HG02759 (cell line): ENCODE data around the gene WASF3.
A peak's percentile ranks its signal among the peaks of the same experiment; 100 is the strongest.

Source experiments
- ATAC-seq: cut with Tn5 transposase; IDR thresholded peaks from one replicate; pipeline ENCODE4 v1.9.1; 2021; ENCODE audit warnings: mild to moderate bottlenecking, moderate library complexity; ENCODE audit not compliant: unreplicated experiment

WASF3 gene, protein sequence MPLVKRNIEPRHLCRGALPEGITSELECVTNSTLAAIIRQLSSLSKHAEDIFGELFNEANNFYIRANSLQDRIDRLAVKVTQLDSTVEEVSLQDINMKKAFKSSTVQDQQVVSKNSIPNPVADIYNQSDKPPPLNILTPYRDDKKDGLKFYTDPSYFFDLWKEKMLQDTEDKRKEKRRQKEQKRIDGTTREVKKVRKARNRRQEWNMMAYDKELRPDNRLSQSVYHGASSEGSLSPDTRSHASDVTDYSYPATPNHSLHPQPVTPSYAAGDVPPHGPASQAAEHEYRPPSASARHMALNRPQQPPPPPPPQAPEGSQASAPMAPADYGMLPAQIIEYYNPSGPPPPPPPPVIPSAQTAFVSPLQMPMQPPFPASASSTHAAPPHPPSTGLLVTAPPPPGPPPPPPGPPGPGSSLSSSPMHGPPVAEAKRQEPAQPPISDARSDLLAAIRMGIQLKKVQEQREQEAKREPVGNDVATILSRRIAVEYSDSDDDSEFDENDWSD

DNA sequence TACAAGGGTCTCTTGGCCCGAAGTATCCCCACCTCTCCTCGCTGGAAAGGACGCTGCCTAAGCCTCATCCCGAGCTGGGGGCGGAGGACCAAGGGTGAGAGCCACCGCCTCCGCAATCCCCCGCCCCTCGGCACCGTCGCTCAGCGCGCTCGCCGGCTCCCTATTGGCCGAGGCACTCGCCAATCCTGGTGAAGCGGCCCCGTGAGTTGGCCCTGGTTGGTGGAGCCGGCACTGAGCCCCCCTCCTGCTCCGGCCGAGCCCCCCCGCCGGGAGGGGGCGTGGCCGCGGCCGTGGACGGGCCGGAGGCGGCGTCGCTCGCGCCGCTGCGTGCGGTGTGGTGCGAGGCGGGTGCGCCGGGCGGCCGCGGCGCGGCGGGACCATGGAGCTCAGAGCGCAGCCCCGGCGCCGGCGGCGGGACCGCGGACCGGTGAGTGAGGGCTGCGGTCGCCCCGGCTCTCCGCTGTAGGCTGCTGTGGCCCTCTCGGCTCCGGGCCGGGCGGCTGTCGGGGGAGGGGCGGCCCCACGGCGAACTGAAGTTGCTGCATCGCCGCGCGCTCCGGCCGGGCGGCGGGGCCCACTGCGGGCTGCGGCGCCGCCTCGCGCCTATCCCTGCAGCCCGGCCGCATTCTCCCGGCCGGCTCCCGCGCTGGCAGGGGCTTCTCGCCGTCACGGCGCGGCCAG, at the start of gene WASF3:
Gene WASF3, plus strand, starts transcription at position 291 of the 681 bp plus-strand sequence. CDS start 84,588 bp downstream, outside the sequence.
- ATAC-seq: peak; percentile 98

DNA sequence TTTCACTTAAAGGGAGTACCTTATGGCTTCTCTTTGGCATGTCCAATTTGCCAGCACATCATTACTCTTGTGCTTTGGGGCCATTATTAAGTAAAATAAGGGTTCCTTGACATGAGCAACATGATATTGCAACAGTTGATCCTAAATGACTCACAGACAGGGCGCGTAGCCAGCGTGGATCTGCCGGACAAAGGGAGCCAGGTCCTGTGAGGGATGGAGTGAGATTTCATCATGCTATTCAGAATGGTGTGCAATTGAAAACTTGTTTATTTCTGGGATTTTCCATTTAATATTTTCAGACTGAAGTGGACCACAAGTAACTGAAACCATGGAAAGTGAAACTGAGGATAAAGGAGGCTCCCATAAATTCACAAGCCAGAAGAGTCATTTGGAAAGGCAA, 48.6 kb upstream of the WASF3 start:
- ATAC-seq: no peak

- no peak for ATAC-seq
These were observed 48.0 kb upstream of the WASF3 start for GRCh38 chr13:26509491-26509890.

DNA sequence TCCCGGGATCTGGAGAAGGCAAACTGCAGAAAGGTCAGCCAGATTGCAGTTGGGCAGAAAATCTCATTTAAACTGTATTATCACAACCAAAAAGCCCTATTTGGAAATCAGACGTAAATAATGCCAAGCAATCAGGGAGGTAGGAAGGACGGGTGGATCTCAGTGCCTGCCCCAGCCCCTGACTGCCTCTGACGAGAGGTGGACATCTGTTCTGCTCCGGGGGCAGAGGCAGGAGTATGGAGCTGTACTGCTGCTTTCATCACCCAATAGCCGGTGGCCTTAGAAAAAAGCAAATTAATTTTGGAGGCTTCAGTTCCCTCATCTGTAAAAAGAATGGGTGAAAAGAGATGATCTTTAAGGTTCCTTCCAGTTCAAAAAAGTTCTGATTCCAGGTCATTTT, 43.6 kb upstream of the WASF3 start:
- no peak for ATAC-seq

DNA sequence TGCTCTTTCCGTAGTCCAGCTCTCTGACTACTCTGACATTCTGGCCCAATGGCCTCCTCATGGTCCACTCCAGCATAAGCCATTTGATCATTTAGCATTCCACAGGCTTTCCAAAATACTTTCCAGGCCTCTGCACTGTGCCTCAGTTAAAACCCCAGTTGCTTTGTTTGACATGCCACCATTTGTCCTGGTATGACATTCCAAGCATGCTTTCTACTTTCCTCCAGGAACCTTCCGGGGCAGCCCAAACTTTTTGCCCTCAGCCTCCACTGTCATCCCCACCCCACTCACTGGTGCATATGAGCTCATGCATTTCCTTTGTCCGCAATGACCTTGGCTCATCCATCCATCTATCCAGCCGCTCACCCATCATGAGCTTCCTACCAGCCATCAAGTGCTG, 41.8 kb upstream of the WASF3 start:
- no peak for ATAC-seq

DNA sequence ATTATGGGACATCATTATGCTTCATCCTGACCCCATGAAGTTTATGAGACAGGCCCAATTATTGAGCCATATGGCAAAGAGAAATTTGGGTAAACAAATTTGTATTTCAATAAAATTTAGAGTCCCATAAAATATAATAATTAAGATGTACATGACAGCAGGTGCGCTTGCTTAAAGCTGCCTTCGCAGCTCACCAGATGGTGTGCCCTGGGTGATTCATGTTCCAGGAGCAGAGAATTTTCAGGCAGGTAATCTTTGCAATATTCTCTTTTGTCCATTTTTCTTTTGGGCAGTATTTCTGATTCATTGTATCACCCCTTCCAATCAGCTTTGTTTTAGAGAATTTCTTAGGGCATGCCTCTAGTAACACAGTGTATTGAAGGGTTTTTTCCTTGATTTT, 39.5 kb upstream of the WASF3 start:
- ATAC-seq: no peak

DNA sequence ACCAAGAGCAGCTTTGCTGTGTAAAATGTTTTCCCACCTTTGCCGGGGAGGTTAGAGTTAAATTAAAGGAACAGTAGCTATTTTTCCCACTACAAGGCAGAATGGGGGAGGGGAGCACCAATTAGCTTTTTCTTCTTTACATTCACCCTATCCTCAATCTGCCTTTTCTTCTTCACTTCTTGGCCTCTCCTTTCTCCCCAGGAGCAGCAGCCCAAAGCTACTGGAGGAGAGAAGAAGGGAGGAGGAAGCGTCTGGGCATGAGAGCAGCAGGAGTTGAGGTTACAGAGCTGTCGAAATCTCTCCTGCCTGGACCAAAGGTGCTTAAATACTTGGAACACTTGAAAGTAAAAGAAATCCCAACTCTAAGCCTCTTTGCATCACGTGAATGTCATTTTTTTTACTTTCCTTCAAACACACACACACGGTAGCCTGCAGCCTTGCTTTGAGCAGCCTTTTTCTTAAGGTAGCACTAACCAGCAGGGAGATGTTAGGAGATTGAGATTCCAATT, 39.0 kb upstream of the WASF3 start:
- ATAC-seq: no peak

- no peak for ATAC-seq
These were observed 34.9 kb upstream of the WASF3 start for GRCh38 chr13:26522571-26522970.

DNA sequence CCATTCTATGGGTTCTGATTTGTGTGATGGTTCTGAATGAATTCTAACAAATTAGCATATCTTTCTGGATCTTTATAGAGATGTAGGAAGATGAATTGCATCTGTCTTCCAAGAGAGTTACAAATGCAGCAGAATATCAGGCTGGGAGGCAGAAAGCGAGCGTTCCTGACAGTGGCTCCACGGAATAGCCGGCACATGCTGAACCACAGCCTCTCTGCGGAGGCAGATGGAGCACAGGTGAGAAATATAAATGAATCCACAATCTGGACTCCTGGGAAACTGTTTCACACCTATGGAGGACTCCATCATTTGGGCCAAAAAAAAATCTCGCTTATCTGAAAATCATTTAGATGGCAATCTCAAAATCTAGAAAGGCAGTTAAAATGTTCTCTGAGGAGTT, 34.5 kb upstream of the WASF3 start:
- no peak for ATAC-seq

DNA sequence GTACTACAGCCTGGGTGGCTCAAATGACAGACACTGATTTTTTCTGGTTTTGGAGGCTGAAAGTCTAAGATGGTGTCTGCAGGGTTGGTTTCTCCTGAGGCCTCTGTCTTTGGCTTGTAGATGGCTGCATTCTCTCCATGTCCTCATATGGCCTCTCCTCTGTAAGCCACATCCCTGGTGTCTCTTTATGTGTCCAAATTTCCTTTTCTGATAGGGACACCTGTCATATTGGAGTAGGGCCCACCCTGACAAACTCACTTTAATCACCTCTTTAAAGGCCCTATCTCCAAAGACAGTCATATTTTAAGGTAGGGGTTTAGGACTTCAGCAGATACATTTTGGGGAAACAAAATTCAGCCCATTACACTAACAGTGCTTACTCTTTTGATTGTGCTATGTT, 32.0 kb upstream of the WASF3 start:
- no peak for ATAC-seq

DNA sequence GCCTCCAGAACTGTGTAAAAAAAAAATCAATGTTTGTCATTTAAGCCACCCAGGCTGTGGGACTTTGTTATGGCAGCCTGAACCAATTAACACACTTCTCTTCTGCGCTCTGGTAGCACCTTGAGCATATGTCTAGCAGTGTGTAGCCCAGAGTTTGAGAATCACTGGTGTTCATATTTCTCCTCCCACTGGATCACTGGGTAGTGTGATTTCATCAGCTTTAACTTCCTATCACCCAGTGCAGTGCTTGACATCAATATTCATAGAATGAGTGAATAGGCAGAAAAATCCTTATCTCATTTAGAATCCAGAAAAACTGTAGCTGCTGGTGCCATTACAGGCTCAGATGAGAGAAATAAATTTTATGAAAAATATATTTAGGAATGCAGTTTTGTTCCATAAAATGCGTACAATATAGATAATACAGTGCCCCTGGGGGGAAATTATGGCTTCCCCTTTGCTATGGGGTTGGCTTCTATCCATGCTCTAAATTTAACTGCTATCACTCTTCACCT, 30.7 kb upstream of the WASF3 start:
- no peak for ATAC-seq

GRCh38 chr13:26528527-26528926, 29.0 kb upstream of the WASF3 start:
- no peak for ATAC-seq

- ATAC-seq: no peak
These were observed 28.0 kb upstream of the WASF3 start for GRCh38 chr13:26529441-26529840.

DNA sequence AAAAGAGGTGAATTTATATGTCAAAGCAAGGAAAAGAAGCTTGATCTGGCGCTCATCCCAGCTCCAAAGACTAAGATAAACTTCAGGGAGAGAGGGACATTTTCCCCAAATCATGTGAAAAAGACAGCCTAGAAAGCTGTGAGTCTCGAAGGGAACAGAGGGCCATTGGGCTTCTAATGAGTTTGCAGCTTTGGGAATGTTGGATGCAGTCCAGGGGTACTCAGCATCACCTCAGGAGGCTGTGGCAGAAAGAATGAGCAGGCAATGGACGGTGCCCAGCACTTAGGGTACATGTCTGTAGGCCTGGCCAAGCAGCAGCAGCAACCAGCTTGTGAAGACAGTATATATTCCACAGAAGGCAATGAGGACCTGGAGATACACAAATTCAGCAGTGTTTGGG, 25.7 kb upstream of the WASF3 start:
- ATAC-seq: no peak

GRCh38 chr13:26534036-26534726, 23.3 kb upstream of the WASF3 start:
- ATAC-seq: no peak

- ATAC-seq: no peak
These were observed 18.8 kb upstream of the WASF3 start for GRCh38 chr13:26538363-26539317.

- ATAC-seq: no peak
These were observed 17.7 kb upstream of the WASF3 start for GRCh38 chr13:26539738-26540292.

GRCh38 chr13:26540334-26540733, 17.1 kb upstream of the WASF3 start:
- no peak for ATAC-seq

- ATAC-seq: no peak
These were observed 16.4 kb upstream of the WASF3 start for GRCh38 chr13:26541041-26541440.
